ENCODE measurements around the gene AGMO.
"Not testable (repeated sequence)": the region's sequence is repeated elsewhere in the genome, so short reads cannot be mapped to it uniquely, and the experiment has no call there.

GRCh38 chr7:15517865-15518264 lies 44.0 kb downstream of the AGMO start:
- TF ChIP-seq CTCF (IDR thresholded peaks at IDR 0.05; ENCODE audit: poor library complexity, severe bottlenecking); EZH2 (IDR thresholded peaks at IDR 0.05; ENCODE audit: borderline replicate concordance, insufficient read depth, low read length, poor library complexity, severe bottlenecking); RAD21 (conservative IDR thresholded peaks at IDR 0.05); EP300 (conservative IDR thresholded peaks at IDR 0.05; ENCODE audit: poor library complexity, severe bottlenecking); POLR2AphosphoS5 (IDR thresholded peaks at IDR 0.05); MXI1 (conservative IDR thresholded peaks at IDR 0.05; ENCODE audit: poor library complexity, severe bottlenecking); TAF1 (IDR thresholded peaks at IDR 0.05; ENCODE audit: low read depth); SMC3 (conservative IDR thresholded peaks at IDR 0.05; ENCODE audit: poor library complexity); REST (IDR thresholded peaks at IDR 0.05; ENCODE audit: borderline replicate concordance): not testable (repeated sequence)

Measured in neural cell (in vitro differentiated cells).